DMS 273 (cell line): Measurements from ENCODE around the gene MSH5.
"Not testable (repeated sequence)": the region's sequence is repeated elsewhere in the genome, so short reads cannot be mapped to it uniquely, and the experiment has no call there.

Experiments used
- DNase-seq: peaks from one replicate; lab custom pipeline; 2025; ENCODE audit not compliant: unreplicated experiment; lab: John Stamatoyannopoulos, UW

The MSH5 gene

DNA sequence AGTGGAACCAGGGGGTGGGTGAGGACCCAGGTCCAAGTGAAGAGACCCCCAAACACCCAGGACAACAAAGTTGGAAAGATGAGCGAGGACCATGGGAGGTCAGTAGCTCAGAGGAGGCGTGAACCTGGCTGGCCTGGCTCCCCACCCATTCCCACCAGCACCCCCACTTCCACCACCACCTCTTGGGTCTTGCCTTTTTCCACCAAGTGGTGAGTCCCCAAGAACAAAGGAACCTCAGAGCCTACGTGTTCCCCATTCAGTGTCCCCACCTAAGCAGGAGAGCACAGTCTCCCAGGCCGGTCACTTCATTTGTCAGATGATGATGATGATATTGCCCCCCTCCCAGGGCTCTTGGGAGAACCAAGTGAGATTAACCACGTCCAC, 37.9 kb downstream of the MSH5 start:
- DNase-seq: no peak

- DNase-seq: no peak
Measured at GRCh38 chr6:31778193-31778592, 38.4 kb downstream of the MSH5 start.

- no peak for DNase-seq
Measured at GRCh38 chr6:31778999-31779885, 39.4 kb downstream of the MSH5 start.

- DNase-seq: no peak
Measured at GRCh38 chr6:31779908-31780307, 40.1 kb downstream of the MSH5 start.

DNA sequence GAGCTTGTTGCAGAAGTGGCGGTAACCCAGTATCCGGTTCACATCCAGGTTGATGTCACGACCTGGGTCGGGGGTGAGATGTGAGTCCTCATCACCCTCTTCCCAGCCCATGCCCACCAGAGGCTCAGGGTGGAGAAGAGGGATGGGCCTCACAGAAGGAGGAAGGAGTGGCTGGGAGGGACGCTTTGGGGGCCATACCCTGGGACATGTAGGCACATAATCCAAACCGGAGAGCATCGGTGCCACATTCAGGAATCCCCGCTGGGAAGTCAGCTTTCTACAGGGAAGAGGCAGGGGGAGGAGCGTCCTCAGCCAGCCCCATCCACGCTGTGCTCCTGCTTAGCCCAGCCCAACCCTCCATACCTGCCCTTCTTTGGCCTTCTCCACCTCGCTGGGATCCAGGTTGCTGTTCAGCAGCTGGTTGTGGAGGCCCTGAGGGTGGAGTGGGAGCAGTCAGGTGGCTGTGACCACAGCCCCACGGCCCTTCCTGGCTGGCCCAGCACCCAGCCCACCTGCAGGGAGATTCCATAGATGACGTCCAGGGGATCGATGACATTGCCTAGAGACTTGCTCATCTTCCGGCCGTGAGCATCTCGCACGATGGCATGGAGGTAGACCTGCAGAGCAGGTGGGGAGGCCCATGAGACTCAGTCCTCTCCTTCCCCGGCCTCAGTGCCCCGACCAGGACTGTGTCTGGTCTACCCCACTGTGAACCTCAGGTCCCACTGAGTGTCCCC, 40.9 kb downstream of the MSH5 start:
- DNase-seq: no peak

- DNase-seq: no peak
Measured at GRCh38 chr6:31781244-31782125, 41.7 kb downstream of the MSH5 start.

GRCh38 chr6:31782126-31782855, 42.5 kb downstream of the MSH5 start:
- no peak for DNase-seq

DNA sequence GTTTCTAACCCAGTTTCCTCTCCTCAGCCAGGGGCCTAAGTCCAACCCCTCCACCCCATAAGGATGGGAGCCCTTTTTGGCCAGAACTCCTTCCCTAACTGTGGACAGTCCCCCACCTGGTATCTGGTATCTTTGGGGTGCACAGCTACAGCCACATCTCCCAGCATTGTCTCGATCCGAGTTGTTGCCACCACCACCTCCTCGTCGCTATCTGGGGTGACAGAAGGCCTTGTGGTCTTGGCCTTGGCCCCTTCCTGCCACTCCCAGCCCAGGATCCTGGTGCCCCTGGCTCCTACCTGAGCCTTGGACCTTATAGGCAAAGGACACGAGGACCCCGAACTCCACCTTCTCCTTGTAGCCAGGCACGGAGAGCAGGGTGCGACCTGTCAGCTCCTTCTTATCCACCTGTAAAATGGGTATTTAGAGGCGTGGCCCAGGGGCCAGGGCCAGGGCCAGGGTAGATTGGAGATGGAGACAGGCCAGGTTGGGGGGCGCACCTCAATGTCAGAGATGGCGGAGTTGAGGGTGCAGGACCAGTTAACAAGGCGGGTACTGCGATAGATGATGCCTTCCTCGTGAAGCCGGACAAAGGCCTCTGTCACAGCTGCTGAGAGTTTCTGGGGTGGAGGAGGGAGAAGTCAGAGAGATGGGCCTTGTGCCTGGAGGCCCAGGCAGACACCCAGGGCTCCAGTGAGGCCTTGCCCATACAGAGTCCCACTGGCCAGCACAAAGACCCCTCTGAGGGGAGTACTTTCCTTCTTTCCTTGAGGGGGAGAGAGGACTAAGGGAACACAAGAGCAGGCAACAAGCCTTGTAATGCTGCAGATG, 44.5 kb downstream of the MSH5 start:
- DNase-seq: no peak

- no peak for DNase-seq
Measured at GRCh38 chr6:31785475-31785874, 45.7 kb downstream of the MSH5 start.

DNA sequence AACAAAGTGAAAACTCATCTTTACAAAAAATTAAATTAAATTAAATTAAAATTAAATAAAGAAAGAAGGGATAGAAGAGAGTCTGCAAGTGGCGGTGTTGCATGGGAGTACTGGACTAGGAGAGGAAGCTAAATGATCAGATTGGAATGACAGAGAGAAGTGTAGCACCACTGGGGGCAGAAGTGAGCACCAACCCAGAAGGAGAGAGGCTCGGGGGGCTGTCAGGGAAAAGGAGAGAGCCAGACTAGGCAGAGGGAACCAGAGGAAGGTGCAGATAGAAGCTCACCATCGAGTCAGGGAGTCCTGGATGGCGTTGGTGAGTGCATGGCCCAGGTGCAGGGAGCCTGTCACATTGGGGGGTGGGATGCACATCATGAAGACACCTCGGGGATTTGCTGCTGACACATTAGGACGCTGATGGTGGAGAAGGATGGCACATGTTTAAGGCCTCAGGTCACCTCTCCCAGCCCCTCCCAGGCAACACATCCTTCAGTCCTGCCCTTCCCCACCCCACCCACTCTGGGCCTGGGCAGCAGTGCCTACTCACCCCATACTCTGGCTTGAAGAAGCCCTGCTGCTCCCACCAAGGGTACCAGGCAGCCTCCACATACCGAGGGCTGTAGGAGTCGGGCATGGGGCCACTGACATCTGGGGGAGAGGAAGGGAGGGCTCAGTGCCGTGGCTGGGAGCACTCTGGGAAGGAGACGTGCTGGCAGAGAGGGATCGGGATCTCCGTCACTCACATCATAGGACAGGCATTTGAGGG, 51.7 kb downstream of the MSH5 start:
- peak; percentile 84 for DNase-seq

DNA sequence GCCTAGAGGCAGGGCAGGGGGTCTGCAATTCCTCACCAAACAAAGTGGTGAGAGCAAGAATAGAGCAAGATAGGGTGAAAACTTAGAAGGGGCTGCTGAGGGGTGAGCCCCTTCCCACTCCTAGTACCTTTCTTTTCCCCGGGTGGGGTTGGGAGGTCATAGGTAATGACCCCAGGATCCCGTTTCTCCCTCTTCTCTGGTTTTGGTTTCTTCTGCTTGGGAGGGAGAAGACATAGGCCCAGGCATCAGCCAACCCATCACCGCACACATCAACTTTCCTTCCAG, 52.2 kb downstream of the MSH5 start:
- DNase-seq: no peak

- DNase-seq: no peak
Measured at GRCh38 chr6:31792761-31793171, 53.0 kb downstream of the MSH5 start.

DNA sequence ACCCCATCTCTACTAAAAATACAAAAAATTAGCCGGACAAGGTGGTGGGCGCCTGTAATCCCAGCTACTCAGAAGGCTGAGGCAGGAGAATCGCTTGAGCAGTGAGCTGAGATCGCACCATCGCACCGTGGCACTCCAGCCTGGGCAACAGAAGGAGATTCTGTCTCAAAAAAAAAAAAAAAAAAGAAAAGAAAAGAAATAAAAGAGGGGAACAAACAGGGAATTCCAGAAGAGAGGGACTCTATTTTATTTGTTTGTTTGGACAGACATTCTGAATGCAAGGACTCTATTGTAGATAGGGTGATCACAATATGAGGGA, 54.1 kb downstream of the MSH5 start:
- DNase-seq: not testable (repeated sequence)

- DNase-seq: peak; percentile 71
Measured at GRCh38 chr6:31794294-31794865, 54.6 kb downstream of the MSH5 start.

- DNase-seq: peak; percentile 62
Measured at GRCh38 chr6:31794866-31795615, 55.2 kb downstream of the MSH5 start.

- DNase-seq: peak; percentile 96
Measured at GRCh38 chr6:31795616-31796298, 56.0 kb downstream of the MSH5 start, which contains the start of gene VARS1. TSS of gene VARS1 (minus strand) at chr6:31795752. CDS start at chr6:31795217, 535 bp downstream.

DNA sequence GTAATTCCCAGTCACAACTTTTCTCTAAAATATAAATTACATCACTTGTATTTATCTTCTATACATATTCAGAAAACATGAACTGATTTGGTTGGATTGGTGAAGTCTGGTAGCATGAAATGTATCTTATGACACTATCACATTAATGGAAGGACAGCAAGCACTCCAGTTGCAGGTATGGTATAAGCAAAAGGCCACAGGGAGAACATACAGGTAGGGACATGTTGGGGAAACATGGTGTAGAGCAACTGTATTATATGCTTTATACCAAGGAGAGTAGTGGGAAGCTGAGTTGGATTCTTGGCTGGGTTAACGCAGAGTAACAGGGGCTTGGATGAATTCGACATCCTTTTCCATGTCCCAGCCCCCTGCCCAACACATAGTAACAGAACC, 57.2 kb downstream of the MSH5 start:
- DNase-seq: no peak

DNA sequence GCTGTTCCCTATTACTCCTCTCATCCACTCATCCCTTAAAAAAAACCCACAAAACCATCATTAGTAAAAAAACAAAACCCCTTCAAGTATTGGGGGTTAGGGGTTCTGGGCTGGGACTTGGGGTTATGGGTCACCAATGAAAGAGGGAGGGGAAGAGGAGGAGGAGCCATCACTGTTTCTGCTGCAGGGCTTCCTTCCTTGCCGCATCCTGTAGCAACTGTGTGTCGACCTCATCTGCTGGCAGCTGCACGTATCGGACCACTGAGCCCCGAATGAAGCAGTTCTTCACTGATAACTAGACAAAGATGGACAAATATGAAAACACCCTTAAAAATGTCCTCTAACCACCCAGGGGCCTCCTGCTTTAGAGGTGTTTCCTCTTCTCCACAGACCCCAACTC, 57.8 kb downstream of the MSH5 start:
- no peak for DNase-seq
